ENCODE results near the gene TMUB1.

GRCh38 chr7:151121380-151122170, 38.3 kb upstream of the TMUB1 start:
- TF ChIP-seq, protein P1, sequence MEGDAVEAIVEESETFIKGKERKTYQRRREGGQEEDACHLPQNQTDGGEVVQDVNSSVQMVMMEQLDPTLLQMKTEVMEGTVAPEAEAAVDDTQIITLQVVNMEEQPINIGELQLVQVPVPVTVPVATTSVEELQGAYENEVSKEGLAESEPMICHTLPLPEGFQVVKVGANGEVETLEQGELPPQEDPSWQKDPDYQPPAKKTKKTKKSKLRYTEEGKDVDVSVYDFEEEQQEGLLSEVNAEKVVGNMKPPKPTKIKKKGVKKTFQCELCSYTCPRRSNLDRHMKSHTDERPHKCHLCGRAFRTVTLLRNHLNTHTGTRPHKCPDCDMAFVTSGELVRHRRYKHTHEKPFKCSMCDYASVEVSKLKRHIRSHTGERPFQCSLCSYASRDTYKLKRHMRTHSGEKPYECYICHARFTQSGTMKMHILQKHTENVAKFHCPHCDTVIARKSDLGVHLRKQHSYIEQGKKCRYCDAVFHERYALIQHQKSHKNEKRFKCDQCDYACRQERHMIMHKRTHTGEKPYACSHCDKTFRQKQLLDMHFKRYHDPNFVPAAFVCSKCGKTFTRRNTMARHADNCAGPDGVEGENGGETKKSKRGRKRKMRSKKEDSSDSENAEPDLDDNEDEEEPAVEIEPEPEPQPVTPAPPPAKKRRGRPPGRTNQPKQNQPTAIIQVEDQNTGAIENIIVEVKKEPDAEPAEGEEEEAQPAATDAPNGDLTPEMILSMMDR (IDR thresholded peaks at IDR 0.05; ENCODE audit: low read length), result no peak
- TF ChIP-seq EZH2 (IDR thresholded peaks at IDR 0.05; ENCODE audit: borderline replicate concordance, low read length), result no peak
